GM13977 (cell line): Measurements from ENCODE around the gene ERF.

Experiments used
- DNase-seq: peaks from one replicate; pipeline ENCODE4 v3.0.0; 2012; ENCODE audit warnings: low spot score
- CTCF ChIP-seq: IDR thresholded peaks from 2 replicates; pipeline ENCODE4 v1.5.1; 2012; ENCODE audit warnings: mild to moderate bottlenecking, control low read depth; ENCODE audit not compliant: insufficient read depth; ENCODE audit errors: extremely low read depth, missing control alignments
- in situ Hi-C: fragments of 300-500 bp; cut with MboI; formaldehyde crosslinking; loops from one replicate; pipeline ENCODE4 v1.12.0; 2022; ENCODE audit warnings: low sequenced_read_pairs, low pct_unique_long_range_greater_than_20kb, mixed read lengths, inconsistent platforms; ENCODE audit not compliant: unreplicated experiment

ERF gene

DNA sequence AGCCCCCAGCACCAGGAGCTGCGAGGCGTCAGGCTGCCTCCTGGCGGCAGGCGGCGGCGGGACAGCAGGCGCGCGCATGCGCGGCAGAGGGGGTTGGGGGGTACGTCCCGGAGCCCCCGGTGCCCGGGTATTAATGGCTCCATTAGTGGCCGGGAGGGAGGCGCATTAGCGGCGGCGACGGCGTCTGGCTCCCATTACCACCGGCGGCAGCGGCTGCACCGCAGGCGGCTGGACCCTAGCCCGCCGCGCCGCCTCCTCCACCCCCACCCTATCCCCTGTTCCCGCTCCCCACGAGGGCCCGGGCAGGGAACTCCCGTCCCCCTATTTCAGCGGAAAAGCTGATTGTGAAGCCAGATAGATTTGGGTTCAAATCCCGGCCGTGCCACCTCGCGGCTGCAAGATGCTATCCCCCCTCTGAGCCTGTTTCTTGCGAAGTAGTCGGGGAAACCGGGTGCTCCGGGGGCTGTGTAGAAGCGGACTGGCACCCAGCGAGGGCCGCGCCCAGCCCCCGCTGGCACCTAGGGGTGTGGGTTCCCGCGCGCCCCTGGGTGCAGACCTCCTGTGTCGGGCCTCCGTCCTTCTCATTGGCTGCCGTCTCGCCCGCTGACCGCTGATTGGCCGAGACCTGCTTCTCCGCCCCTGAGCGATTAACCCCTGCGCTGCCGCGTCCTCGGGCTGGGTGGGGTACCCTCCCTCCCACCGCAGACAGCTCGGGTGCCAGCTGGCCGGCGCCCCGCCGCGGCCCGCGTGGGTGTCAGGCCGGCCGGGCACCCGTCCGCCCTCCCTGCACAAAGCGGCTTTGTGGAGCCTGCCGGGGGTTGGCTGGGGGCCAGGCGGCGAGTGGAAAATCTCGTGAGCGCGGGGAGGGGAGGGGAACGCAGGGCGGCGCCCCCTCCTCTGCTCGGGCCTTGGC, 25.2 kb upstream of the ERF start:
- peak; percentile 97 for DNase-seq
- TF ChIP-seq CTCF: peak; percentile 97
- in situ Hi-C loops: loop anchor here (25.0 kb wide), 1 partner anchor 168 kb away; no protein-coding TSS in a partner anchor

DNA sequence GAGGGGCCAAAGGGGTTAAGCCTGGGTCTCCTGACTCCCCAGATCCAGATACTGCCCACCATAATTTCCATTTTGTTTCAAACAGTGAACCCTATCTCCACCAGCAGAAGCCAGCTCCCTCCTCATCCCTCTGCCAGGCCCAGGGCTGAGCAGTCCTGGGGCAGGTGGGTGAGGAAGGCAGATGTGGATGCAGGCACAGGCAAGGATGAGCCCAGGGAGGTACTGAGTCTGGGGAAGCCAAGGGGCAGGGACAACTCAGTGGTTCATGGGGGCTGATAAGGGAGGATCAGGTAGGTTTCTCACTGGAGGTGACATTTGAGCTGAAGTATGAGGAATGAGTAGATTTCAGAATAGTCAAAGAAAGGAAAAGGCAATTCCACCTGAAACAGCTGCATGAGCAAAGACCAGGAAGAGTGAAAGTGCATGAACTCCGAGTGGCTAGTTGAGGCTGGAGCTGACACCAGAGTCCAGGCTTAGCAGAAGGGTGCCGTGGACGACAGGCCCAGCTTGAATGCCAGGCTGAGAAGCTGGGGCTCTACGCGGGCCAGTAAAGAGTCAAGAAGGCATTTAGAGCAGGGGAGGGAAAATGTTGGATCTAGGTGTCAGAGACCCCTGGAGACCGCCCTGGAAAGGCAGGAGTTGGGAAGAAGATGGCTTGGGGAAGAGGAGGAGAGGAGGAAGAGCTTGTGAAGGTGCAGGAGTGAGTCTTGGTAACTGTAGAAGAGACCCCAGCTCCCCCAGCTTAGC, 24.4 kb upstream of the ERF start:
- in situ Hi-C loops: loop anchor here (25.0 kb wide), 1 partner anchor 167 kb away; no protein-coding TSS in a partner anchor
- TF ChIP-seq CTCF: no peak
- DNase-seq: no peak

DNA sequence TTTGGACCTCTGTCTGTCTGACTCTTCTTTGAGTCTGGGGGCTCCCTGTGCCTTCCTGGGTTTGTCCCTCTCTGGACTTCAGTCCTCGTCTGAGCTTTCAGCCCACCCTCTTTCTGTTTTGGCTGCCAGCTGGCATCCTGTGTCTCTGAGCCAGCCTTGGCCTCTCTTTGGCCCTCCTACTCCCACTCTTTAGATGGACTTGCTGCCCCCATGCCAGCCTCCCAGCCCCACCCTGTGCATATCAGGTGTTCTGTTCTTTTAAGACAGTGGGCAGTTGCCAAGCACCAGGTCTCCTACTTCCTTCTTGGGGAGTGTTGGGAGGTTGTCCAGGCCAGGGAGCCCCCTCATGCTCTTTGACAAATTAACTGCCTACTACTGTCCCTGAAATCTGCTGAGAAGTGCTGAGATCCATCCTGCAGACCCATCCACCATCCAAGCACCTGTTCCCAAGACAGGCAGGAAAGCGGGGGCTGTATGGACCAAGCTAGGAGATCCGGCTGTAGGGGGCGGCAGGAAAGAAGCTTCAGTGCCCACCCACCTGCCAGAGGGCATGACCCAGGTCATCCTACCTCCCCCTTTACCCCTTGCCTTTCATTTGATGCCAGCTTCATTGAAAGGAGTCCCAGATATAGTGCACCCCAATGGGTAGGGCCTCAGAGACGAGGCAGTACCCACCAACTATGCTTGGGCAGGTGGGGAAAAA, 23.7 kb upstream of the ERF start:
- TF ChIP-seq CTCF: no peak
- in situ Hi-C loops: loop anchor here (25.0 kb wide), 1 partner anchor 166 kb away; no protein-coding TSS in a partner anchor
- DNase-seq: no peak

DNA sequence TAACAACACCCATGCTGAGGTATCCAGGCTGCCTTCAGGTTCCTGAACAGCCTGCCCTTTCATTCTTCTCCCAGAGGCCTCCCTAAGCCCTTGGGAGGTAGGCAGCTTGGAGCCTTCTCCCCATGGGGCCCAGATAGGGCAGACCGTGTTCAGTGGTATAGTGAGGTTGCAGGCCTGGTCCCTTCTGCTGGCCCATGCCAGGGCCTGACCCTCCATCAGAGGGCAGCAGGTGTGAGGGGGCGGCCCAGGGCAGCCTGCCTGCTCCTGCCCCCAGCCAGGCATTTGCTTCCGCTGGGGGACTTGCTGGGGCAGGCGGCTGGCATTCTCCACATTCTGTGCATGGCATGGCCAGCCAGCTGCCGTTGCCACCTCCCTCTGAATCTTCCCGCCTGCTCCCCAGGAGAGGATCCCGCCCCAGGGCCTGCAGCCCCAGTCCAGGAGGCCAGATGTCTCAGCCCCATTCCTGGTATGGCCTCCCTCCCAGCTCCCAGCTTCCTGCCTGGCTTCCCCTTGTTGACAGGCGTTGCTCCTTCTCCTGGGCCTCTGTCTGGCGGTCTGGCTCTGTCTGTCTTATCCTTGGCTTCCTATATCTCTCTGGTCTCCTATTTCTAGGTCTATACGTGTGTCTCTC, 23.0 kb upstream of the ERF start:
- DNase-seq: no peak
- TF ChIP-seq CTCF: no peak
- in situ Hi-C loops: loop anchor here (25.0 kb wide), 1 partner anchor 166 kb away; no protein-coding TSS in a partner anchor

GRCh38 chr19:42276821-42277220, 21.9 kb upstream of the ERF start:
- DNase-seq: no peak
- TF ChIP-seq CTCF: no peak
- in situ Hi-C loops: loop anchor here (25.0 kb wide), 1 partner anchor 165 kb away; no protein-coding TSS in a partner anchor
